K562 (cell line): ENCODE results near the gene UNC50. TPM values are rescaled to one million over a fixed set of nuclear protein-coding genes. Genes with fewer than 3 reads are reported as not detected.

ENCODE experiments used
- ATAC-seq: fragments of 200-7000 bp; cut with Tn5 transposase; 3 replicates; pipeline ENCODE4 v1.9.1; 2020; ENCODE audit warnings: moderate library complexity
- BruUV-seq: library from RNA; stranded (reverse); fragments of 400-500 nt; replicated peaks from 2 replicates; lab custom pipeline; 2021; lab: Mats Ljungman, UMichigan
- CTCF ChIA-PET: fragments of 300-600 bp; formaldehyde crosslinking; extraction: SDS; loops from one replicate; lab custom pipeline; 2021; ENCODE audit warnings: low intra/inter-chr PET ratio; lab: Yijun Ruan, JAX
- POLR2A ChIA-PET: fragments of 300-600, 350-650 bp; sonication (Branson Sonifier 250); formaldehyde crosslinking; extraction: SDS; loops from one replicate; lab custom pipeline; 2021; ENCODE audit warnings: antibody characterized with exemption, inconsistent platforms; lab: Yijun Ruan, JAX
- DNase-seq, 4 experiments: peaks; one replicate each; pipeline versions ENCODE4 v3.0.0 to v3.0.0-alpha.2; 2011 to 2018; ENCODE audit warnings: low spot score in 3 of 4, mixed read lengths in 3 of 4; ENCODE audit errors: extremely low read depth in 1 of 4
- FAIRE-seq: peaks from 2 replicates; lab custom pipeline; 2011; peaks lifted over from hg19 to GRCh38; lab: Jason Lieb, UNC
- H2AFZ ChIP-seq: 2 replicates; pipeline ENCODE4 v1.6.0; 2011; ENCODE audit warnings: low read depth, low read length, control low read depth, inconsistent platforms
- H3K27ac ChIP-seq: fragments of 200-600 bp; 3 replicates; pipeline ENCODE4 v1.8.0; 2011; ENCODE audit warnings: low read depth, mild to moderate bottlenecking, control low read depth, inconsistent platforms, low read length, moderate library complexity, mixed read lengths; ENCODE audit errors: extremely low read depth
- H3K27me3 ChIP-seq, 2 experiments: fragments of 300-600 bp in 1 of 2; 2 replicates in 1 of 2; 3 replicates in 1 of 2; pipeline versions ENCODE4 v1.6.0 to v1.8.0; 2011; ENCODE audit warnings: inconsistent platforms in 2 of 2, low read length in 2 of 2, mild to moderate bottlenecking in 1 of 2, mixed read lengths in 1 of 2, moderate library complexity in 1 of 2; ENCODE audit not compliant: control insufficient read depth in 2 of 2, insufficient read depth in 2 of 2
- H3K36me3 ChIP-seq: fragments of 300-600 bp; 3 replicates; pipeline ENCODE4 v1.8.0; 2011; ENCODE audit warnings: mild to moderate bottlenecking, low read length, inconsistent platforms; ENCODE audit not compliant: control insufficient read depth, insufficient read depth
- H3K4me1 ChIP-seq, 2 experiments: fragments of 200-600 bp in 1 of 2; replicated peaks in 1 of 2; 2 replicates in 1 of 2; 3 replicates in 1 of 2; pipeline versions ENCODE4 v1.5.1 to v1.8.0; 2011; ENCODE audit warnings: inconsistent platforms in 2 of 2, low read length in 2 of 2, mild to moderate bottlenecking in 1 of 2, mixed read lengths in 1 of 2, moderate library complexity in 1 of 2; ENCODE audit not compliant: control insufficient read depth in 2 of 2, insufficient read depth in 2 of 2
- H3K4me2 ChIP-seq: 2 replicates; pipeline ENCODE4 v1.6.1; 2011; ENCODE audit warnings: low read length, control low read depth, inconsistent platforms, mixed read lengths; ENCODE audit not compliant: insufficient read depth
- H3K4me3 ChIP-seq: fragments of 200-600 bp; sonication (generic), shearing (Covaris generic); 2 replicates; pipeline ENCODE4 v1.5.1; 2016; ENCODE audit warnings: control low read depth, inconsistent platforms
- H3K79me2 ChIP-seq: fragments of 200-600 bp; 3 replicates; pipeline ENCODE4 v1.8.0; 2011; ENCODE audit warnings: low read length, inconsistent platforms; ENCODE audit not compliant: control insufficient read depth, insufficient read depth
- H3K9ac ChIP-seq, 2 experiments: 2 replicates each; pipeline versions ENCODE4 v1.6.0 to v1.6.1; 2011; ENCODE audit warnings: low read depth in 2 of 2, low read length in 2 of 2, control low read depth in 1 of 2, inconsistent platforms in 1 of 2, mild to moderate bottlenecking in 1 of 2, mixed read lengths in 1 of 2; ENCODE audit not compliant: insufficient read depth in 1 of 2
- H3K9me1 ChIP-seq: one replicate; pipeline ENCODE4 v1.6.0; 2011; ENCODE audit warnings: inconsistent platforms, mild to moderate bottlenecking, low read length, moderate library complexity; ENCODE audit not compliant: control insufficient read depth, insufficient read depth
- H3K9me3 ChIP-seq: replicated peaks from 2 replicates; pipeline ENCODE4 v1.5.1; 2011; ENCODE audit warnings: low read depth, low read length, inconsistent platforms; ENCODE audit not compliant: control insufficient read depth, insufficient read depth
- H4K20me1 ChIP-seq: replicated peaks from 2 replicates; pipeline ENCODE4 v1.6.1; 2011; ENCODE audit warnings: low read length, inconsistent platforms, mixed read lengths; ENCODE audit not compliant: control insufficient read depth, insufficient read depth
- CBFA2T2 ChIP-seq: fragments of 450-650 bp; conservative IDR thresholded peaks from 2 replicates; pipeline ENCODE4 v1.6.1; 2017; ENCODE audit warnings: mild to moderate bottlenecking
- ELF2 ChIP-seq: fragments of 250-450 bp; sonication (Bioruptor Pico); IDR thresholded peaks from 2 replicates; pipeline ENCODE4 v1.5.0; 2021; ENCODE audit warnings: mild to moderate bottlenecking
- ETV1 ChIP-seq: fragments of 450-650 bp; conservative IDR thresholded peaks from 2 replicates; pipeline ENCODE4 v1.6.1; 2016; ENCODE audit warnings: missing genetic modification characterization, control low read depth, low read depth, missing compliant biosample characterization
- MTA2 ChIP-seq: fragments of 450-650 bp; IDR thresholded peaks from 2 replicates; pipeline ENCODE4 v1.6.1; 2016; ENCODE audit warnings: low read depth
- NEUROD1 ChIP-seq: fragments of 150-350 bp; IDR thresholded peaks from 2 replicates; pipeline ENCODE4 v1.6.1; 2014; ENCODE audit warnings: borderline replicate concordance, low read length, low read depth; ENCODE audit not compliant: partially characterized antibody
- POLR2G ChIP-seq: fragments of 200-400 bp; formaldehyde crosslinking; IDR thresholded peaks from 2 replicates; pipeline ENCODE4 v1.6.1; 2017; ENCODE audit warnings: low read depth, mild to moderate bottlenecking, antibody characterized with exemption, low read length, moderate library complexity
- PTTG1 ChIP-seq: fragments of 450-650 bp; IDR thresholded peaks from 2 replicates; pipeline ENCODE4 v1.6.1; 2016; ENCODE audit warnings: low read depth, mild to moderate bottlenecking, missing genetic modification characterization, missing compliant biosample characterization
- RBM25 ChIP-seq: fragments of 200-400 bp; formaldehyde crosslinking; IDR thresholded peaks from 2 replicates; pipeline ENCODE4 v1.6.1; 2018; ENCODE audit warnings: low read length, low read depth, moderate library complexity; ENCODE audit not compliant: severe bottlenecking
- SNIP1 ChIP-seq: fragments of 450-650 bp; IDR thresholded peaks from 2 replicates; pipeline ENCODE4 v1.7.1; 2017; ENCODE audit warnings: low read depth, mild to moderate bottlenecking
- SPI1 ChIP-seq: IDR thresholded peaks from 2 replicates; pipeline ENCODE4 v1.6.1; 2011; ENCODE audit warnings: low read depth, low read length, control low read depth, borderline replicate concordance
- STAT5A ChIP-seq: IDR thresholded peaks from 2 replicates; pipeline ENCODE4 v1.6.1; 2012; ENCODE audit warnings: low read length, inconsistent platforms, borderline replicate concordance
- TEAD1 ChIP-seq, 2 experiments: fragments of 450-650 bp in 1 of 2; sonication (generic) in 1 of 2; formaldehyde crosslinking; IDR thresholded peaks; 2 replicates each; pipeline versions ENCODE4 v1.4.0 to v1.8.0; 2020 to 2022; ENCODE audit warnings: mild to moderate bottlenecking in 2 of 2, missing genetic modification reagents in 1 of 2
- ZBTB2 ChIP-seq: fragments of 450-650 bp; IDR thresholded peaks from 2 replicates; pipeline ENCODE4 v1.6.1; 2016; ENCODE audit warnings: antibody characterized with exemption
- ZNF121 ChIP-seq: sonication (generic); formaldehyde crosslinking; conservative IDR thresholded peaks from 2 replicates; pipeline ENCODE4 v1.8.0; 2022; ENCODE audit warnings: missing genetic modification reagents
- ZNF589 ChIP-seq: fragments of 200-800 bp; sonication (Bioruptor generic); IDR thresholded peaks from 2 replicates; pipeline ENCODE4 v1.6.1; 2016; ENCODE audit warnings: low read depth, missing genetic modification characterization, missing compliant biosample characterization
- ZNF696 ChIP-seq: fragments of 250-450 bp; sonication (Bioruptor Pico); conservative IDR thresholded peaks from 2 replicates; pipeline ENCODE4 v1.4.0; 2020; ENCODE audit warnings: mild to moderate bottlenecking, moderate library complexity
- WGBS: fragments of 100-300 bp; shearing (Covaris generic); methylation state at CpG from one replicate; pipeline ENCODE4 v1.1.6; 2016; ENCODE audit warnings: low coverage, mixed read lengths; ENCODE audit not compliant: insufficient coverage; ENCODE audit errors: missing lambda C conversion rate; 5-methylcytosine and 5-hydroxymethylcytosine counted together
- in situ Hi-C: fragments of 300-500 bp; cut with MboI; formaldehyde crosslinking; loops from 4 replicates; pipeline ENCODE4 v1.15.0; 2018; ENCODE audit warnings: inconsistent platforms, mixed read lengths
- intact Hi-C: fragments of 100-400 bp; cut with micrococcal nuclease; formaldehyde crosslinking; loops from 2 replicates; pipeline ENCODE4 v1.14.2; 2022
- polyA plus RNA-seq, 8 experiments: library from polyadenylated mRNA; depleted of rRNA in 4 of 8; stranded (reverse) in 5 of 8; unstranded in 3 of 8; fragments of >200 nt; fragmentation: Nextera tagmentation in 2 of 8; fragmentation: Illumina TruSeq in 1 of 8; extraction: Ambion mirVana in 2 of 8; extraction: Trizol in 1 of 8; gene quantifications; 2 replicates each; pipeline versions ENCODE4 v1.2.1 to v1.2.3, GENCODE V29; 2011 to 2014; ENCODE audit warnings: inconsistent platforms in 1 of 8, missing spikeins in 1 of 8
- total RNA-seq, 7 experiments: library from RNA; depleted of rRNA in 6 of 7; stranded (reverse); fragments of >200 nt in 6 of 7; fragmentation: Illumina TruSeq in 2 of 7; extraction: Trizol in 2 of 7; gene quantifications; 2 replicates each; pipeline versions ENCODE4 v1.2.1 to v1.2.3, GENCODE V29; 2011 to 2021; ENCODE audit warnings: low replicate concordance in 1 of 7
- TF ChIP-seq, protein P1 (sequence below): IDR thresholded peaks from 3 replicates; pipeline ENCODE4 v1.6.1; 2011; ENCODE audit warnings: borderline replicate concordance, mild to moderate bottlenecking; ENCODE audit not compliant: insufficient read length, insufficient read depth
- TF ChIP-seq, protein P2 (sequence below): sonication (generic); formaldehyde crosslinking; IDR thresholded peaks from 2 replicates; pipeline ENCODE4 v1.8.1; 2023; ENCODE audit warnings: mild to moderate bottlenecking, missing genetic modification reagents

Gene UNC50
- total and polyA plus RNA-seq, 9 of the 15 experiments (the other 6 are each of a cell fraction or from before 2014, with no cell fraction given) = 30.0 to 52.9 (median 35.9) TPM

GRCh38 chr2:98565286-98565860 is 43.0 kb upstream of the UNC50 start:
- CTCF ChIA-PET = no interaction called here
- H3K9ac ChIP-seq = no peak overlapping the region
- no peak overlapping the region for H3K4me3 ChIP-seq
- H3K36me3 ChIP-seq = peaks cover 37% of the 10 kb centered on the region; the same call in 2 of the 3 replicates
- H3K9me1 ChIP-seq = no peaks in the 10 kb centered on the region
- no peak overlapping the region for H3K27ac ChIP-seq
- in situ Hi-C loops (no loop called here), intact Hi-C loops (no loop called here)
- no TSS peak for BruUV-seq
- ATAC-seq (no peak), DNase-seq (no peak), FAIRE-seq (no peak)
- TF ChIP-seq ZNF589 (CRISPR knock-in tag) (no peak), ELF2 (CRISPR knock-in tag) (no peak), STAT5A (no peak), RBM25 (no peak), PTTG1 (tag) (no peak), ETV1 (tag) (no peak), CBFA2T2 (no peak), TEAD1 (CRISPR knock-in tag; IDR thresholded peaks at IDR 0.05) (no peak), SPI1 (no peak), MTA2 (no peak), ZNF121 (no peak), SNIP1 (no peak), ZBTB2 (no peak), POLR2G (no peak), ZNF696 (no peak), NEUROD1 (no peak)
- TF ChIP-seq, protein P1, sequence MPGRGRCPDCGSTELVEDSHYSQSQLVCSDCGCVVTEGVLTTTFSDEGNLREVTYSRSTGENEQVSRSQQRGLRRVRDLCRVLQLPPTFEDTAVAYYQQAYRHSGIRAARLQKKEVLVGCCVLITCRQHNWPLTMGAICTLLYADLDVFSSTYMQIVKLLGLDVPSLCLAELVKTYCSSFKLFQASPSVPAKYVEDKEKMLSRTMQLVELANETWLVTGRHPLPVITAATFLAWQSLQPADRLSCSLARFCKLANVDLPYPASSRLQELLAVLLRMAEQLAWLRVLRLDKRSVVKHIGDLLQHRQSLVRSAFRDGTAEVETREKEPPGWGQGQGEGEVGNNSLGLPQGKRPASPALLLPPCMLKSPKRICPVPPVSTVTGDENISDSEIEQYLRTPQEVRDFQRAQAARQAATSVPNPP = no peak
- TF ChIP-seq, protein P2, sequence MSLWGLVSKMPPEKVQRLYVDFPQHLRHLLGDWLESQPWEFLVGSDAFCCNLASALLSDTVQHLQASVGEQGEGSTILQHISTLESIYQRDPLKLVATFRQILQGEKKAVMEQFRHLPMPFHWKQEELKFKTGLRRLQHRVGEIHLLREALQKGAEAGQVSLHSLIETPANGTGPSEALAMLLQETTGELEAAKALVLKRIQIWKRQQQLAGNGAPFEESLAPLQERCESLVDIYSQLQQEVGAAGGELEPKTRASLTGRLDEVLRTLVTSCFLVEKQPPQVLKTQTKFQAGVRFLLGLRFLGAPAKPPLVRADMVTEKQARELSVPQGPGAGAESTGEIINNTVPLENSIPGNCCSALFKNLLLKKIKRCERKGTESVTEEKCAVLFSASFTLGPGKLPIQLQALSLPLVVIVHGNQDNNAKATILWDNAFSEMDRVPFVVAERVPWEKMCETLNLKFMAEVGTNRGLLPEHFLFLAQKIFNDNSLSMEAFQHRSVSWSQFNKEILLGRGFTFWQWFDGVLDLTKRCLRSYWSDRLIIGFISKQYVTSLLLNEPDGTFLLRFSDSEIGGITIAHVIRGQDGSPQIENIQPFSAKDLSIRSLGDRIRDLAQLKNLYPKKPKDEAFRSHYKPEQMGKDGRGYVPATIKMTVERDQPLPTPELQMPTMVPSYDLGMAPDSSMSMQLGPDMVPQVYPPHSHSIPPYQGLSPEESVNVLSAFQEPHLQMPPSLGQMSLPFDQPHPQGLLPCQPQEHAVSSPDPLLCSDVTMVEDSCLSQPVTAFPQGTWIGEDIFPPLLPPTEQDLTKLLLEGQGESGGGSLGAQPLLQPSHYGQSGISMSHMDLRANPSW = no peak
- no peaks in the 10 kb centered on the region; the same call in 1 of the 2 replicates for H4K20me1 ChIP-seq
- H3K9me3 ChIP-seq = no peaks in the 10 kb centered on the region
- H3K27me3 ChIP-seq = no peaks in the 10 kb centered on the region
- WGBS = 75% methylated on average over 9 of the region's 9 CpGs
- no peak overlapping the region for H2AFZ ChIP-seq
- no peak overlapping the region for H3K4me2 ChIP-seq
- peaks cover 9 to 12% of the 10 kb centered on the region in 2 experiments for H3K4me1 ChIP-seq
- H3K79me2 ChIP-seq = no peaks in the 10 kb centered on the region
- POLR2A ChIA-PET = no interaction called here
